WTC11 (cell line): ENCODE measurements around the gene PHTF1. TPM values are rescaled to one million over a fixed set of nuclear protein-coding genes. Genes with fewer than 3 reads are reported as not detected.

Source experiments
- ATAC-seq: fragments of 200-7000 bp; cut with Tn5 transposase; 2 replicates; pipeline ENCODE4 v1.10.0; 2021; ENCODE audit warnings: mild to moderate bottlenecking, moderate library complexity
- CTCF ChIA-PET: fragments of 300-600 bp; sonication (Branson Sonifier 250); formaldehyde crosslinking; loops from one replicate; lab custom pipeline; 2021; ENCODE audit warnings: antibody characterized with exemption; lab: Charles Lee
- POLR2A ChIA-PET: fragments of 350-600 bp; sonication (Branson Sonifier 250); formaldehyde crosslinking; loops from one replicate; lab custom pipeline; 2021; ENCODE audit warnings: antibody characterized with exemption; lab: Charles Lee
- DNase-seq: peaks from one replicate; pipeline ENCODE4 v3.0.0; 2021; ENCODE audit warnings: low spot score
- H3K27ac Mint-ChIP-seq: 2 replicates; pipeline ENCODE4 v1.8.0; 2021; ENCODE audit warnings: mixed read lengths
- H3K27me3 Mint-ChIP-seq: 2 replicates; pipeline ENCODE4 v1.8.0; 2021; ENCODE audit warnings: low read depth, mild to moderate bottlenecking, moderate library complexity, mixed read lengths
- H3K36me3 Mint-ChIP-seq: 2 replicates; pipeline ENCODE4 v1.8.0; 2021; ENCODE audit warnings: mixed read lengths
- H3K4me1 Mint-ChIP-seq: 2 replicates; pipeline ENCODE4 v1.8.0; 2022; ENCODE audit warnings: mixed read lengths
- H3K4me3 Mint-ChIP-seq: 2 replicates; pipeline ENCODE4 v1.8.0; 2021; ENCODE audit warnings: mild to moderate bottlenecking, moderate library complexity, mixed read lengths
- H3K9me3 Mint-ChIP-seq: 2 replicates; pipeline ENCODE4 v1.8.0; 2021; ENCODE audit warnings: mixed read lengths
- CBFB ChIP-seq: sonication (generic); formaldehyde crosslinking; IDR thresholded peaks from 2 replicates; pipeline ENCODE4 v1.8.1; 2022; ENCODE audit warnings: mild to moderate bottlenecking, low read depth, missing genetic modification reagents
- CREM ChIP-seq: sonication (generic); formaldehyde crosslinking; IDR thresholded peaks from 2 replicates; pipeline ENCODE4 v1.8.1; 2022; ENCODE audit warnings: mild to moderate bottlenecking, missing genetic modification reagents, moderate library complexity
- E2F4 ChIP-seq: sonication (generic); formaldehyde crosslinking; IDR thresholded peaks from 2 replicates; pipeline ENCODE4 v1.8.1; 2022; ENCODE audit warnings: low read depth, mild to moderate bottlenecking, moderate library complexity, missing genetic modification reagents, borderline replicate concordance
- KAT7 ChIP-seq: sonication (generic); formaldehyde crosslinking; IDR thresholded peaks from 2 replicates; pipeline ENCODE4 v1.8.1; 2023; ENCODE audit warnings: missing genetic modification reagents, mild to moderate bottlenecking, borderline replicate concordance
- MYBL2 ChIP-seq: sonication (generic); formaldehyde crosslinking; IDR thresholded peaks from 2 replicates; pipeline ENCODE4 v1.8.1; 2023; ENCODE audit warnings: mild to moderate bottlenecking, moderate library complexity, missing genetic modification reagents
- SOX15 ChIP-seq: fragments of 250-450 bp; sonication (Bioruptor Pico); IDR thresholded peaks from 2 replicates; pipeline ENCODE4 v1.9.0; 2021; ENCODE audit warnings: mild to moderate bottlenecking
- TEAD1 ChIP-seq: sonication (generic); formaldehyde crosslinking; IDR thresholded peaks from 2 replicates; pipeline ENCODE4 v1.8.0; 2022; ENCODE audit warnings: mild to moderate bottlenecking, missing genetic modification reagents
- TEAD4 ChIP-seq: sonication (generic); formaldehyde crosslinking; IDR thresholded peaks from 2 replicates; pipeline ENCODE4 v1.8.0; 2022; ENCODE audit warnings: mild to moderate bottlenecking, missing genetic modification reagents
- TP53 ChIP-seq: sonication (generic); formaldehyde crosslinking; IDR thresholded peaks from 2 replicates; pipeline ENCODE4 v1.8.1; 2023; ENCODE audit warnings: mild to moderate bottlenecking, missing genetic modification reagents
- ZBTB21 ChIP-seq: sonication (generic); formaldehyde crosslinking; IDR thresholded peaks from 2 replicates; pipeline ENCODE4 v1.8.1; 2023; ENCODE audit warnings: mild to moderate bottlenecking, missing genetic modification reagents, borderline replicate concordance
- ZNF263 ChIP-seq: sonication (generic); formaldehyde crosslinking; IDR thresholded peaks from 2 replicates; pipeline ENCODE4 v1.8.1; 2022; ENCODE audit warnings: low read depth, mild to moderate bottlenecking, moderate library complexity, missing genetic modification reagents
- ZSCAN18 ChIP-seq: fragments of 250-450 bp; sonication (Bioruptor Pico); IDR thresholded peaks from 2 replicates; pipeline ENCODE4 v2.1.2; 2022; ENCODE audit warnings: mild to moderate bottlenecking, moderate library complexity
- total RNA-seq: library from RNA; stranded (reverse); gene quantifications from 3 replicates; pipeline ENCODE4 v1.2.3, GENCODE V29; 2021
- TF ChIP-seq, protein P1 (sequence below): fragments of 250-450 bp; sonication (Bioruptor Pico); IDR thresholded peaks from 2 replicates; pipeline ENCODE4 v1.9.0; 2021; ENCODE audit warnings: mild to moderate bottlenecking, borderline replicate concordance
- TF ChIP-seq, protein P2 (sequence below): sonication (generic); formaldehyde crosslinking; IDR thresholded peaks from 2 replicates; pipeline ENCODE4 v1.8.0; 2022; ENCODE audit warnings: missing genetic modification reagents
- TF ChIP-seq, protein P3 (sequence below): fragments of 250-450 bp; sonication (Bioruptor Pico); IDR thresholded peaks from 2 replicates; pipeline ENCODE4 v1.8.0; 2021; ENCODE audit warnings: mild to moderate bottlenecking
- TF ChIP-seq, protein P4 (sequence below): sonication (generic); formaldehyde crosslinking; IDR thresholded peaks from 2 replicates; pipeline ENCODE4 v1.8.1; 2023; ENCODE audit warnings: mild to moderate bottlenecking, moderate library complexity, missing genetic modification reagents
- TF ChIP-seq, protein P5 (sequence below): sonication (generic); formaldehyde crosslinking; conservative IDR thresholded peaks from 2 replicates; pipeline ENCODE4 v1.8.1; 2022; ENCODE audit warnings: mild to moderate bottlenecking, missing genetic modification reagents

Gene PHTF1
- total RNA-seq, 1 experiment from 2014 or later: 28.7 TPM

- CTCF ChIA-PET: no interaction called here
- Mint-ChIP-seq H3K4me1 (no peaks in the 10 kb centered on the region), H3K36me3 (peaks cover 65% of the 10 kb centered on the region), H3K9me3 (peaks cover 37% of the 10 kb centered on the region), H3K27ac (no peak overlapping the region), H3K27me3 (no peaks in the 10 kb centered on the region), H3K4me3 (no peak overlapping the region)
- no peak for ATAC-seq
- no peak for DNase-seq
- no peak for TF ChIP-seq TEAD1
- TF ChIP-seq ZBTB21 (CRISPR knock-in tag): no peak
- TF ChIP-seq ZSCAN18 (CRISPR knock-in tag): no peak
- POLR2A ChIA-PET: interaction anchor here (0.6 kb wide), 1 partner anchor 557 kb away, joined by 3 read pairs; no protein-coding TSS in a partner anchor
These were observed 66.4 kb downstream of the PHTF1 start for GRCh38 chr1:113692824-113693431.

GRCh38 chr1:113692342-113692741 lies 66.9 kb downstream of the PHTF1 start:
- no peaks in the 10 kb centered on the region for H3K4me1 Mint-ChIP-seq
- TF ChIP-seq, protein P1, sequence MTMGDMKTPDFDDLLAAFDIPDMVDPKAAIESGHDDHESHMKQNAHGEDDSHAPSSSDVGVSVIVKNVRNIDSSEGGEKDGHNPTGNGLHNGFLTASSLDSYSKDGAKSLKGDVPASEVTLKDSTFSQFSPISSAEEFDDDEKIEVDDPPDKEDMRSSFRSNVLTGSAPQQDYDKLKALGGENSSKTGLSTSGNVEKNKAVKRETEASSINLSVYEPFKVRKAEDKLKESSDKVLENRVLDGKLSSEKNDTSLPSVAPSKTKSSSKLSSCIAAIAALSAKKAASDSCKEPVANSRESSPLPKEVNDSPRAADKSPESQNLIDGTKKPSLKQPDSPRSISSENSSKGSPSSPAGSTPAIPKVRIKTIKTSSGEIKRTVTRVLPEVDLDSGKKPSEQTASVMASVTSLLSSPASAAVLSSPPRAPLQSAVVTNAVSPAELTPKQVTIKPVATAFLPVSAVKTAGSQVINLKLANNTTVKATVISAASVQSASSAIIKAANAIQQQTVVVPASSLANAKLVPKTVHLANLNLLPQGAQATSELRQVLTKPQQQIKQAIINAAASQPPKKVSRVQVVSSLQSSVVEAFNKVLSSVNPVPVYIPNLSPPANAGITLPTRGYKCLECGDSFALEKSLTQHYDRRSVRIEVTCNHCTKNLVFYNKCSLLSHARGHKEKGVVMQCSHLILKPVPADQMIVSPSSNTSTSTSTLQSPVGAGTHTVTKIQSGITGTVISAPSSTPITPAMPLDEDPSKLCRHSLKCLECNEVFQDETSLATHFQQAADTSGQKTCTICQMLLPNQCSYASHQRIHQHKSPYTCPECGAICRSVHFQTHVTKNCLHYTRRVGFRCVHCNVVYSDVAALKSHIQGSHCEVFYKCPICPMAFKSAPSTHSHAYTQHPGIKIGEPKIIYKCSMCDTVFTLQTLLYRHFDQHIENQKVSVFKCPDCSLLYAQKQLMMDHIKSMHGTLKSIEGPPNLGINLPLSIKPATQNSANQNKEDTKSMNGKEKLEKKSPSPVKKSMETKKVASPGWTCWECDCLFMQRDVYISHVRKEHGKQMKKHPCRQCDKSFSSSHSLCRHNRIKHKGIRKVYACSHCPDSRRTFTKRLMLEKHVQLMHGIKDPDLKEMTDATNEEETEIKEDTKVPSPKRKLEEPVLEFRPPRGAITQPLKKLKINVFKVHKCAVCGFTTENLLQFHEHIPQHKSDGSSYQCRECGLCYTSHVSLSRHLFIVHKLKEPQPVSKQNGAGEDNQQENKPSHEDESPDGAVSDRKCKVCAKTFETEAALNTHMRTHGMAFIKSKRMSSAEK (CRISPR knock-in tag): no peak
- TF ChIP-seq CREM (CRISPR knock-in tag): no peak
- TF ChIP-seq SOX15 (CRISPR knock-in tag): no peak
- TF ChIP-seq, protein P2, sequence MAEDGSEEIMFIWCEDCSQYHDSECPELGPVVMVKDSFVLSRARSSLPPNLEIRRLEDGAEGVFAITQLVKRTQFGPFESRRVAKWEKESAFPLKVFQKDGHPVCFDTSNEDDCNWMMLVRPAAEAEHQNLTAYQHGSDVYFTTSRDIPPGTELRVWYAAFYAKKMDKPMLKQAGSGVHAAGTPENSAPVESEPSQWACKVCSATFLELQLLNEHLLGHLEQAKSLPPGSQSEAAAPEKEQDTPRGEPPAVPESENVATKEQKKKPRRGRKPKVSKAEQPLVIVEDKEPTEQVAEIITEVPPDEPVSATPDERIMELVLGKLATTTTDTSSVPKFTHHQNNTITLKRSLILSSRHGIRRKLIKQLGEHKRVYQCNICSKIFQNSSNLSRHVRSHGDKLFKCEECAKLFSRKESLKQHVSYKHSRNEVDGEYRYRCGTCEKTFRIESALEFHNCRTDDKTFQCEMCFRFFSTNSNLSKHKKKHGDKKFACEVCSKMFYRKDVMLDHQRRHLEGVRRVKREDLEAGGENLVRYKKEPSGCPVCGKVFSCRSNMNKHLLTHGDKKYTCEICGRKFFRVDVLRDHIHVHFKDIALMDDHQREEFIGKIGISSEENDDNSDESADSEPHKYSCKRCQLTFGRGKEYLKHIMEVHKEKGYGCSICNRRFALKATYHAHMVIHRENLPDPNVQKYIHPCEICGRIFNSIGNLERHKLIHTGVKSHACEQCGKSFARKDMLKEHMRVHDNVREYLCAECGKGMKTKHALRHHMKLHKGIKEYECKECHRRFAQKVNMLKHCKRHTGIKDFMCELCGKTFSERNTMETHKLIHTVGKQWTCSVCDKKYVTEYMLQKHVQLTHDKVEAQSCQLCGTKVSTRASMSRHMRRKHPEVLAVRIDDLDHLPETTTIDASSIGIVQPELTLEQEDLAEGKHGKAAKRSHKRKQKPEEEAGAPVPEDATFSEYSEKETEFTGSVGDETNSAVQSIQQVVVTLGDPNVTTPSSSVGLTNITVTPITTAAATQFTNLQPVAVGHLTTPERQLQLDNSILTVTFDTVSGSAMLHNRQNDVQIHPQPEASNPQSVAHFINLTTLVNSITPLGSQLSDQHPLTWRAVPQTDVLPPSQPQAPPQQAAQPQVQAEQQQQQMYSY (CRISPR knock-in tag): no peak
- TF ChIP-seq MYBL2 (CRISPR knock-in tag): no peak
- TF ChIP-seq TEAD4 (CRISPR knock-in tag): no peak
- no peak for TF ChIP-seq E2F4
- TF ChIP-seq CBFB: no peak
- TF ChIP-seq, protein P3, sequence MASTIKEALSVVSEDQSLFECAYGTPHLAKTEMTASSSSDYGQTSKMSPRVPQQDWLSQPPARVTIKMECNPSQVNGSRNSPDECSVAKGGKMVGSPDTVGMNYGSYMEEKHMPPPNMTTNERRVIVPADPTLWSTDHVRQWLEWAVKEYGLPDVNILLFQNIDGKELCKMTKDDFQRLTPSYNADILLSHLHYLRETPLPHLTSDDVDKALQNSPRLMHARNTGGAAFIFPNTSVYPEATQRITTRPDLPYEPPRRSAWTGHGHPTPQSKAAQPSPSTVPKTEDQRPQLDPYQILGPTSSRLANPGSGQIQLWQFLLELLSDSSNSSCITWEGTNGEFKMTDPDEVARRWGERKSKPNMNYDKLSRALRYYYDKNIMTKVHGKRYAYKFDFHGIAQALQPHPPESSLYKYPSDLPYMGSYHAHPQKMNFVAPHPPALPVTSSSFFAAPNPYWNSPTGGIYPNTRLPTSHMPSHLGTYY (CRISPR knock-in tag): no peak
- no peak for TF ChIP-seq KAT7
- no peak for TF ChIP-seq ZSCAN18 (CRISPR knock-in tag)
- no peak for TF ChIP-seq ZNF263 (CRISPR knock-in tag)
- no peak for TF ChIP-seq TEAD1
- TF ChIP-seq TP53: no peak
- TF ChIP-seq, protein P4, sequence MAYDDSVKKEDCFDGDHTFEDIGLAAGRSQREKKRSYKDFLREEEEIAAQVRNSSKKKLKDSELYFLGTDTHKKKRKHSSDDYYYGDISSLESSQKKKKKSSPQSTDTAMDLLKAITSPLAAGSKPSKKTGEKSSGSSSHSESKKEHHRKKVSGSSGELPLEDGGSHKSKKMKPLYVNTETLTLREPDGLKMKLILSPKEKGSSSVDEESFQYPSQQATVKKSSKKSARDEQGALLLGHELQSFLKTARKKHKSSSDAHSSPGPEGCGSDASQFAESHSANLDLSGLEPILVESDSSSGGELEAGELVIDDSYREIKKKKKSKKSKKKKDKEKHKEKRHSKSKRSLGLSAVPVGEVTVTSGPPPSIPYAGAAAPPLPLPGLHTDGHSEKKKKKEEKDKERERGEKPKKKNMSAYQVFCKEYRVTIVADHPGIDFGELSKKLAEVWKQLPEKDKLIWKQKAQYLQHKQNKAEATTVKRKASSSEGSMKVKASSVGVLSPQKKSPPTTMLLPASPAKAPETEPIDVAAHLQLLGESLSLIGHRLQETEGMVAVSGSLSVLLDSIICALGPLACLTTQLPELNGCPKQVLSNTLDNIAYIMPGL (CRISPR knock-in tag): no peak
- TF ChIP-seq, protein P5, sequence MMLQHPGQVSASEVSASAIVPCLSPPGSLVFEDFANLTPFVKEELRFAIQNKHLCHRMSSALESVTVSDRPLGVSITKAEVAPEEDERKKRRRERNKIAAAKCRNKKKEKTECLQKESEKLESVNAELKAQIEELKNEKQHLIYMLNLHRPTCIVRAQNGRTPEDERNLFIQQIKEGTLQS (CRISPR knock-in tag): no peak
- TF ChIP-seq, all 79 proteins: peak for 0
- H3K4me3 Mint-ChIP-seq: no peak overlapping the region
- peaks cover 37% of the 10 kb centered on the region for H3K9me3 Mint-ChIP-seq
- H3K27me3 Mint-ChIP-seq: no peaks in the 10 kb centered on the region
- ATAC-seq (no peak), DNase-seq (no peak)
- H3K27ac Mint-ChIP-seq: no peak overlapping the region
- peaks cover 59% of the 10 kb centered on the region for H3K36me3 Mint-ChIP-seq
- ChIA-PET CTCF (no interaction called here), POLR2A (no interaction called here)
